Measurements from ENCODE around the gene JMJD7. TPM values are rescaled to one million over a fixed set of nuclear protein-coding genes. Genes with fewer than 3 reads are reported as not detected.

Gene JMJD7
- total RNA-seq, 1 experiment from 2014 or later, result 10.9 TPM

DNA sequence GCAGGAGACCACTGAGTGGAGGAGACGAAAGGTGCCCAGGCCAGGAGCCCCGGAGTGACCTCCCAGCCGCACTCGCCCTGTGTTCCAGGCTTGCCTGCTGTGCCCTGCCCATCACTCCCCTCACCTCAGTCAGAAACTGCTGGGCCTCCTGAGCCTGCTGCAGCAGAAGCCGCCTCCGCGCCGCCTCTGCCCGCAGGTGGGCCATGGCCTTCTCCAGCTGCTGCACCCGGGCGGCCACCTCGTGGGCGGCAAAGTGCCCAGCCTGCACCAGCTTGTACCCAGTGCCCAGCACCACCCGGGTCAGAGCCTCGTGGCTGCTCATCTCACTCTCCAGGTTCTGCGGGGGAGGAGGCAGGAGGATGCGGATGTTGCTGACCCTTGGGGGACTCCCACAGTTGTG is 28.4 kb downstream of the JMJD7 start:
- no peaks in the 10 kb centered on the region for H3K36me3 ChIP-seq (ENCODE audit: control insufficient read depth, insufficient read depth, low read length)
- BruUV-seq (replicated peaks), result no TSS peak
- no peaks in the 10 kb centered on the region for H3K4me1 ChIP-seq
- no peaks in the 10 kb centered on the region for H3K4me1 Mint-ChIP-seq (ENCODE audit: low read depth, unreplicated experiment)
- no peak for DNase-seq
- H3K36me3 Mint-ChIP-seq (ENCODE audit: insufficient read depth, unreplicated experiment), result peaks cover 6% of the 10 kb centered on the region
- ChIA-PET CTCF (no interaction called here), POLR2A (interaction anchor here (0.6 kb wide), 1 partner anchor 84 kb away, joined by 3 read pairs; no protein-coding TSS in a partner anchor)
- H3K9me3 Mint-ChIP-seq (ENCODE audit: unreplicated experiment), result no peaks in the 10 kb centered on the region
- intact Hi-C loops (cut with micrococcal nuclease; ENCODE audit: unreplicated experiment), result no loop called here
- no peaks in the 10 kb centered on the region for H3K27me3 ChIP-seq (replicated peaks; ENCODE audit: control insufficient read depth, insufficient read depth, low read length)
- H3K27me3 Mint-ChIP-seq (ENCODE audit: insufficient read depth, unreplicated experiment), result no peaks in the 10 kb centered on the region
- H3K27ac Mint-ChIP-seq (ENCODE audit: unreplicated experiment), result no peak overlapping the region
- no peak overlapping the region for H3K4me3 ChIP-seq (ENCODE audit: low read depth, low read length)
- TF ChIP-seq, protein P1, sequence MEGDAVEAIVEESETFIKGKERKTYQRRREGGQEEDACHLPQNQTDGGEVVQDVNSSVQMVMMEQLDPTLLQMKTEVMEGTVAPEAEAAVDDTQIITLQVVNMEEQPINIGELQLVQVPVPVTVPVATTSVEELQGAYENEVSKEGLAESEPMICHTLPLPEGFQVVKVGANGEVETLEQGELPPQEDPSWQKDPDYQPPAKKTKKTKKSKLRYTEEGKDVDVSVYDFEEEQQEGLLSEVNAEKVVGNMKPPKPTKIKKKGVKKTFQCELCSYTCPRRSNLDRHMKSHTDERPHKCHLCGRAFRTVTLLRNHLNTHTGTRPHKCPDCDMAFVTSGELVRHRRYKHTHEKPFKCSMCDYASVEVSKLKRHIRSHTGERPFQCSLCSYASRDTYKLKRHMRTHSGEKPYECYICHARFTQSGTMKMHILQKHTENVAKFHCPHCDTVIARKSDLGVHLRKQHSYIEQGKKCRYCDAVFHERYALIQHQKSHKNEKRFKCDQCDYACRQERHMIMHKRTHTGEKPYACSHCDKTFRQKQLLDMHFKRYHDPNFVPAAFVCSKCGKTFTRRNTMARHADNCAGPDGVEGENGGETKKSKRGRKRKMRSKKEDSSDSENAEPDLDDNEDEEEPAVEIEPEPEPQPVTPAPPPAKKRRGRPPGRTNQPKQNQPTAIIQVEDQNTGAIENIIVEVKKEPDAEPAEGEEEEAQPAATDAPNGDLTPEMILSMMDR (IDR thresholded peaks at IDR 0.05; ENCODE audit: insufficient read depth in 1 of 2, low read depth in 1 of 2, low read length in 1 of 2, severe bottlenecking in 1 of 2, unreplicated experiment in 1 of 2), result no peak
- H3K4me3 Mint-ChIP-seq (ENCODE audit: unreplicated experiment), result no peak overlapping the region
- H3K9me3 ChIP-seq, result no peaks in the 10 kb centered on the region

DNA sequence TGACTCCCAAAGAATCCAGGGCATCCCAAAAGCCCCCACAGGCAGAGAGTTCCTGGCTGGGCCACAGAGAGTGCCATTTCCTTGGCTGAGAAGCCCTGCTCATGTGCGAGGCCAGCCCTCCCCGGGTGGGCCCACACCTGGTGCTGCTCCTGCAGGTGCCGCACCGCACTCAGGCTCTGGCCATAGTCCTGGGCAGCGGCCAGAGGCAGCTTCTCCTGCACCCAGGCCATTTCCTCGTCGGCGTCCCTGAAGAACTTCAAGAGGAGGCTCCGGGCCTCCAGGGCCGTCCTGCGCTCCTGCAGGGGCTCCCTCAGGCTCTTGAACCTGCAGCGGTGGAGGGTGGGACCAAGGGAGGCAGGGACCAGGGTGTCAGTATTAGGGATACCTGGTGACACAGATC is 28.8 kb downstream of the JMJD7 start:
- CTCF ChIA-PET, result no interaction called here

DNA sequence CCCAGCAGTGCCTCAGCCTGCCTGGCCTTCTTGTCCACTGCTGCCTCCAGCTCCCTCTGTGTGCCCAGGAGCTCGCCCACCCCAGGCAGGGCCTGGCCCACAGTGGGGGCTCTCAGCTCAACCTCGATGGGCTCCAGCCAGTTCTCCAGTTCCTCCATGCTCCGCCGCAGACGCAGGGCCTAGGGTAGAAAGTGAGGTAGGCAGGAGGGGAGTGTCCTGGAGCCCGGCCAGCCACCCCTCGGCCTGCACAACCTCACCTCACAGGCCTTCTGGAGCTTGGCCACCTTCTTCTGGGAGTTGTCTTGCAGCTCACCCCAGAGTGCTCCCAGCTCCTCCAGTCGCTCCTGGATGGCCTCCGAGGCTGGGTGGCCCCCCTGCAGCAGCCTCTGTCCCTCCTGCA is 29.4 kb downstream of the JMJD7 start:
- no peaks in the 10 kb centered on the region for H3K36me3 ChIP-seq (ENCODE audit: control insufficient read depth, insufficient read depth, low read length)
- ChIA-PET POLR2A (no interaction called here), CTCF (no interaction called here)
- no peaks in the 10 kb centered on the region for H3K4me1 ChIP-seq
- TF ChIP-seq, protein P1 (IDR thresholded peaks at IDR 0.05; ENCODE audit: insufficient read depth in 1 of 2, low read depth in 1 of 2, low read length in 1 of 2, severe bottlenecking in 1 of 2, unreplicated experiment in 1 of 2), result no peak
- H3K27me3 Mint-ChIP-seq (ENCODE audit: insufficient read depth, unreplicated experiment), result no peaks in the 10 kb centered on the region
- H3K9me3 ChIP-seq, result no peaks in the 10 kb centered on the region
- H3K27ac Mint-ChIP-seq (ENCODE audit: unreplicated experiment), result no peak overlapping the region
- H3K4me3 ChIP-seq (ENCODE audit: low read depth, low read length), result no peak overlapping the region
- peaks cover 6% of the 10 kb centered on the region for H3K36me3 Mint-ChIP-seq (ENCODE audit: insufficient read depth, unreplicated experiment)
- H3K4me3 Mint-ChIP-seq (ENCODE audit: unreplicated experiment), result no peak overlapping the region
- DNase-seq, result no peak
- no peaks in the 10 kb centered on the region for H3K27me3 ChIP-seq (replicated peaks; ENCODE audit: control insufficient read depth, insufficient read depth, low read length)
- no peaks in the 10 kb centered on the region for H3K9me3 Mint-ChIP-seq (ENCODE audit: unreplicated experiment)
- intact Hi-C loops (cut with micrococcal nuclease; ENCODE audit: unreplicated experiment), result no loop called here
- H3K4me1 Mint-ChIP-seq (ENCODE audit: low read depth, unreplicated experiment), result no peaks in the 10 kb centered on the region
- no TSS peak for BruUV-seq (replicated peaks)

More for the DNA sequence above, 28.8 kb downstream of the JMJD7 start:
- Histone ChIP-seq H3K4me1 (no peaks in the 10 kb centered on the region), H3K4me3 (ENCODE audit: low read depth, low read length) (no peak overlapping the region), H3K9me3 (no peaks in the 10 kb centered on the region), H3K36me3 (ENCODE audit: control insufficient read depth, insufficient read depth, low read length) (no peaks in the 10 kb centered on the region), H3K27me3 (replicated peaks; ENCODE audit: control insufficient read depth, insufficient read depth, low read length) (no peaks in the 10 kb centered on the region)
- TF ChIP-seq, protein P1 (IDR thresholded peaks at IDR 0.05; ENCODE audit: insufficient read depth in 1 of 2, low read depth in 1 of 2, low read length in 1 of 2, severe bottlenecking in 1 of 2, unreplicated experiment in 1 of 2), result no peak
- POLR2A ChIA-PET, result interaction anchor here (0.6 kb wide), 1 partner anchor 84 kb away, joined by 3 read pairs; no protein-coding TSS in a partner anchor
- no peak overlapping the region for H3K27ac Mint-ChIP-seq (ENCODE audit: unreplicated experiment)
- no peaks in the 10 kb centered on the region for H3K4me1 Mint-ChIP-seq (ENCODE audit: low read depth, unreplicated experiment)
- H3K27me3 Mint-ChIP-seq (ENCODE audit: insufficient read depth, unreplicated experiment), result no peaks in the 10 kb centered on the region
- H3K4me3 Mint-ChIP-seq (ENCODE audit: unreplicated experiment), result no peak overlapping the region
- BruUV-seq (replicated peaks), result no TSS peak
- peaks cover 6% of the 10 kb centered on the region for H3K36me3 Mint-ChIP-seq (ENCODE audit: insufficient read depth, unreplicated experiment)
- no peaks in the 10 kb centered on the region for H3K9me3 Mint-ChIP-seq (ENCODE audit: unreplicated experiment)
- no peak for DNase-seq
- intact Hi-C loops (cut with micrococcal nuclease; ENCODE audit: unreplicated experiment), result no loop called here
